Nephron progenitor cell (in vitro differentiated cells): ENCODE measurements around the gene CRISP3.

ENCODE experiments used
- DNase-seq: peaks from one replicate; pipeline ENCODE4 v3.0.0; 2021
- H3K27ac Mint-ChIP-seq: 2 replicates; pipeline ENCODE4 v1.8.0; 2021; ENCODE audit warnings: mild to moderate bottlenecking, moderate library complexity, mixed read lengths
- H3K27me3 Mint-ChIP-seq: 2 replicates; pipeline ENCODE4 v1.8.0; 2021; ENCODE audit warnings: mild to moderate bottlenecking, low read depth, mixed read lengths; ENCODE audit not compliant: poor library complexity
- H3K36me3 Mint-ChIP-seq: 2 replicates; pipeline ENCODE4 v1.8.0; 2021; ENCODE audit warnings: low read depth, mixed read lengths
- H3K4me1 Mint-ChIP-seq: 2 replicates; pipeline ENCODE4 v1.8.0; 2021; ENCODE audit warnings: mixed read lengths
- H3K4me3 Mint-ChIP-seq: 2 replicates; pipeline ENCODE4 v1.8.0; 2021; ENCODE audit warnings: mild to moderate bottlenecking, moderate library complexity, mixed read lengths
- H3K9me3 Mint-ChIP-seq: 2 replicates; pipeline ENCODE4 v1.8.0; 2021; ENCODE audit warnings: mild to moderate bottlenecking, moderate library complexity, mixed read lengths
- CTCF ChIP-seq: fragments of 200-600 bp; sonication (generic); IDR thresholded peaks from 2 replicates; pipeline ENCODE4 v1.5.0; 2021; ENCODE audit warnings: antibody characterized with exemption

Gene CRISP3

GRCh38 chr6:49744259-49744658 is at the start of gene CRISP3:
CRISP3 (minus strand) TSS chr6:49744388; CDS start chr6:49744367, 21 bp downstream.
- no peaks in the 10 kb centered on the region for H3K27me3 Mint-ChIP-seq
- H3K9me3 Mint-ChIP-seq: no peaks in the 10 kb centered on the region
- no peaks in the 10 kb centered on the region for H3K4me1 Mint-ChIP-seq
- H3K27ac Mint-ChIP-seq: no peak within 1 kb of the TSS
- DNase-seq: no peak
- H3K36me3 Mint-ChIP-seq: no peaks in the 10 kb centered on the region
- no peak within 1 kb of the TSS for H3K4me3 Mint-ChIP-seq
- TF ChIP-seq CTCF: no peak

- Mint-ChIP-seq H3K9me3 (peaks cover 8% of the 10 kb centered on the region), H3K4me1 (no peaks in the 10 kb centered on the region), H3K36me3 (no peaks in the 10 kb centered on the region), H3K4me3 (no peak overlapping the region), H3K27me3 (no peaks in the 10 kb centered on the region), H3K27ac (no peak overlapping the region)
- no peak for DNase-seq
- TF ChIP-seq CTCF: no peak
Observed at GRCh38 chr6:49790341-49790740, 46.2 kb upstream of the CRISP3 start.

- Mint-ChIP-seq H3K4me1 (no peaks in the 10 kb centered on the region), H3K4me3 (no peak within 1 kb of the TSS), H3K27me3 (no peaks in the 10 kb centered on the region), H3K9me3 (no peaks in the 10 kb centered on the region), H3K36me3 (no peaks in the 10 kb centered on the region), H3K27ac (no peak within 1 kb of the TSS)
- TF ChIP-seq CTCF: no peak
- no peak for DNase-seq
Observed at GRCh38 chr6:49787176-49787575, 43.0 kb upstream of the CRISP3 start, which contains the start of gene PGK2. PGK2 (minus strand) TSS chr6:49787285; CDS start chr6:49787187, 98 bp downstream.

- Mint-ChIP-seq H3K27ac (no peak overlapping the region), H3K36me3 (no peaks in the 10 kb centered on the region), H3K27me3 (no peaks in the 10 kb centered on the region), H3K4me1 (no peaks in the 10 kb centered on the region), H3K4me3 (no peak overlapping the region), H3K9me3 (no peaks in the 10 kb centered on the region)
- no peak for DNase-seq
- no peak for TF ChIP-seq CTCF
Observed at GRCh38 chr6:49784272-49784671, 40.1 kb upstream of the CRISP3 start.

- no peak for DNase-seq
- no peaks in the 10 kb centered on the region for H3K9me3 Mint-ChIP-seq
- no peak overlapping the region for H3K27ac Mint-ChIP-seq
- H3K4me3 Mint-ChIP-seq: no peak overlapping the region
- H3K27me3 Mint-ChIP-seq: no peaks in the 10 kb centered on the region
- H3K36me3 Mint-ChIP-seq: no peaks in the 10 kb centered on the region
- TF ChIP-seq CTCF: no peak
- H3K4me1 Mint-ChIP-seq: no peaks in the 10 kb centered on the region
Observed at GRCh38 chr6:49782725-49783124, 38.5 kb upstream of the CRISP3 start.

- H3K4me1 Mint-ChIP-seq: no peaks in the 10 kb centered on the region
- H3K36me3 Mint-ChIP-seq: no peaks in the 10 kb centered on the region
- TF ChIP-seq CTCF: no peak
- H3K9me3 Mint-ChIP-seq: no peaks in the 10 kb centered on the region
- DNase-seq: no peak
- H3K27me3 Mint-ChIP-seq: no peaks in the 10 kb centered on the region
- H3K4me3 Mint-ChIP-seq: no peak overlapping the region
- no peak overlapping the region for H3K27ac Mint-ChIP-seq
Observed at GRCh38 chr6:49782293-49782692, 38.1 kb upstream of the CRISP3 start.
